ENCODE measurements around the gene ASCL3. TPM values are rescaled to one million over a fixed set of nuclear protein-coding genes. Genes with fewer than 3 reads are reported as not detected.
A peak's percentile ranks its signal among the peaks of the same experiment; 100 is the strongest.

The ASCL3 gene
- total RNA-seq, 4 donors from 2014 or later = not detected

GRCh38 chr11:8911029-8911823 is 31.6 kb downstream of the ASCL3 start, which contains the start of gene AKIP1:
TSS of gene AKIP1 (plus strand) at chr11:8911189. CDS start at chr11:8911450, 261 bp downstream.
- 0 to 1% methylated on average over 57 to 60 of the region's 68 CpGs for WGBS, 2 donors
- Histone ChIP-seq H3K27me3 (no peaks in the 10 kb centered on the region), H3K36me3 (peaks cover 0 to 11% (median 0%) of the 10 kb centered on the region in 3 donors), H3K4me1 (peaks cover 0 to 62% (median 18%) of the 10 kb centered on the region in 4 donors), H3K9me3 (no peaks in the 10 kb centered on the region), H3K27ac (peak within 1 kb of the TSS; percentile 78 to 93 (median 90)), H3K4me3 (peak within 1 kb of the TSS; percentile 66 to 90 (median 78))
- peak; percentile 86 to 87 for DNase-seq (ENCODE audit: low spot score in 2 of 2)
- TF ChIP-seq EP300 (IDR thresholded peaks at IDR 0.05) (peak in 1 of 2 donors; percentile 80), CTCF (IDR thresholded peaks at IDR 0.05) (peak in 1 of 5 experiments; percentile 33), POLR2A (IDR thresholded peaks at IDR 0.05) (peak; percentile 56 to 64)

GRCh38 chr11:8910649-8911026 is 32.2 kb downstream of the ASCL3 start:
- no peak for TF ChIP-seq CTCF (IDR thresholded peaks at IDR 0.05)
- no peak for TF ChIP-seq POLR2A (IDR thresholded peaks at IDR 0.05)
- TF ChIP-seq EP300 (IDR thresholded peaks at IDR 0.05) = no peak
- WGBS, 2 donors = 0% methylated on average over 6 to 8 of the region's 19 CpGs
- Histone ChIP-seq H3K4me1 (peaks cover 0 to 61% (median 18%) of the 10 kb centered on the region in 4 donors), H3K27ac (peak overlapping the region in 3 of 4 donors; percentile 88 to 93 (median 92)), H3K4me3 (peak overlapping the region; percentile 66 to 90 (median 78)), H3K36me3 (peaks cover 0 to 6% (median 0%) of the 10 kb centered on the region in 3 donors), H3K27me3 (no peaks in the 10 kb centered on the region), H3K9me3 (no peaks in the 10 kb centered on the region)
- DNase-seq (ENCODE audit: low spot score in 2 of 2) = peak in 1 of 2 donors; percentile 11

- Histone ChIP-seq H3K9me3 (no peaks in the 10 kb centered on the region), H3K27me3 (no peaks in the 10 kb centered on the region), H3K36me3 (no peaks in the 10 kb centered on the region), H3K4me1 (peaks cover 0 to 47% (median 7%) of the 10 kb centered on the region in 4 donors), H3K27ac (peak overlapping the region in 1 of 4 donors; percentile 72), H3K4me3 (no peak overlapping the region)
- TF ChIP-seq CTCF (IDR thresholded peaks at IDR 0.05) (no peak), EP300 (IDR thresholded peaks at IDR 0.05) (no peak), POLR2A (IDR thresholded peaks at IDR 0.05) (no peak)
- no peak for DNase-seq (ENCODE audit: low spot score in 2 of 2)
Measured at GRCh38 chr11:8908099-8908498, 34.7 kb downstream of the ASCL3 start.

GRCh38 chr11:8907116-8907515 is 35.7 kb downstream of the ASCL3 start:
- TF ChIP-seq POLR2A (IDR thresholded peaks at IDR 0.05) (no peak), EP300 (IDR thresholded peaks at IDR 0.05) (no peak)
- WGBS, 2 donors = 53 to 59% methylated on average over 1 of the region's 1 CpG

GRCh38 chr11:8905528-8906165 is 37.2 kb downstream of the ASCL3 start:
- DNase-seq (ENCODE audit: low spot score in 2 of 2) = no peak
- TF ChIP-seq CTCF (IDR thresholded peaks at IDR 0.05) (no peak), POLR2A (IDR thresholded peaks at IDR 0.05) (no peak), EP300 (IDR thresholded peaks at IDR 0.05) (no peak)

More at GRCh38 chr11:8907116-8907515, 35.7 kb downstream of the ASCL3 start:
- H3K9me3 ChIP-seq = no peaks in the 10 kb centered on the region
- peaks cover 0 to 39% (median 5%) of the 10 kb centered on the region in 4 donors for H3K4me1 ChIP-seq
- DNase-seq (ENCODE audit: low spot score in 2 of 2) = no peak
- peak overlapping the region in 1 of 4 donors; percentile 72 for H3K27ac ChIP-seq
- H3K27me3 ChIP-seq = no peaks in the 10 kb centered on the region
- H3K4me3 ChIP-seq = no peak overlapping the region
- no peaks in the 10 kb centered on the region for H3K36me3 ChIP-seq

More at GRCh38 chr11:8905528-8906165, 37.2 kb downstream of the ASCL3 start:
- Histone ChIP-seq H3K4me3 (no peak overlapping the region), H3K36me3 (no peaks in the 10 kb centered on the region), H3K4me1 (peaks cover 0 to 34% (median 4%) of the 10 kb centered on the region in 4 donors), H3K27me3 (no peaks in the 10 kb centered on the region), H3K9me3 (peaks cover 0 to 3% (median 0%) of the 10 kb centered on the region in 4 donors), H3K27ac (peak overlapping the region in 1 of 4 donors; percentile 14)
- 32 to 56% methylated on average over 5 of the region's 5 CpGs for WGBS, 2 donors

Data from tibial nerve (tissue), 4 donors.